Measurements from ENCODE around the gene GMPPB. TPM values are rescaled to one million over a fixed set of nuclear protein-coding genes. Genes with fewer than 3 reads are reported as not detected.
A peak's percentile ranks its signal among the peaks of the same experiment; 100 is the strongest.

Gene GMPPB
- polyA plus RNA-seq, 4 donors = 12.8 to 17.0 (median 14.0) TPM

DNA sequence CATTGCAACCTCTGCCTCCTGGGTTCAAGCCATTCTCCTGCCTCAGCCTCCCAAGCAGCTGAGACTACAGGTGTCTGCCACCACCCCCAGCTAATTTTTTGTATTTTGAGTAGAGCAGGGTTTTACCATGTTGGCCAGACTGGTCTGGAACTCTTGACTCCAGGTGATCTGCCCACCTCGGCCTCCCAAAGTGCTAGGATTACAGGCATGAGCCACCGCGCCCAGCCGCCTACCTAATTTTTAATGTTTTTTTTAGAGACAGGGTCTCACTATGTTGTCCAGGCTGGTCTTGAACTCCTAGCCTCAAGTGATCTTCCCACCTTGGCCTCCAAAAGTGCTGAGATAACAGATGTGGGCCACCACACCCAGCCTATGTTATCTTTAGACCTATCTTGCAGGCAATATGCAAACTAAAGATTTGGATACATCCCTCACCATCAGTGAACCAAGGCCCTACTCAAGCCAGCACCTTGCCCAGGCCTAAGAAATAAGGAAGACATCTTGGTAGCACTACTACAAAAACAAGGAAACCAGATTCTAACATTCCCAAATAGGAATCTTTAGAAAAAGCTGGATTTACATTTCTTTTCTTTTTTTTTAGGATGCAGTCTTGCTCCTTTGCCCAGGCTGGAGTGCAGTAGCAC is 6.3 kb upstream of the GMPPB start:
- DNase-seq (ENCODE audit: low read depth in 4 of 4, low spot score in 3 of 4) = no peak

DNA sequence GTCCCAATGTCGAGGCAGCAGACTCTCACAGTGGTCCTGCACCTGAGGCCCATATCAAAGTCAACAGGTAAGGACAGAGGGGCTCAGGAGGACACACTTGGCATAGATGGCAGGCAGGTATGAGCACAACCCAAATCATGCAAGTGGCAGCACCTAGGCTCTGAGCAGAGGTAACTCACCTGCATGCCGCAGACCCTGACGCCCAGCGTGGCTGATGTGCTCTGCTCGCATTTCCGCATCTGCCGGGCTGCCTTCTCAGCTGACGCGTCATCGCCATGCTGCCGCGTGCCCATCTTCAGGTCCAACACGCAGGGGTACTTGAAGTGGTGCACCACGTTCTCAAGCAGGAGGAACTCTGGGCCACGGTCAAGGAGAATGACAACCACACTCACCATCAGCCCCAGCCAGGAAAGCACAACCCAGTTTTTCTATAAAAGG is 4.2 kb upstream of the GMPPB start:
- DNase-seq (ENCODE audit: low read depth in 4 of 4, low spot score in 3 of 4) = no peak

DNA sequence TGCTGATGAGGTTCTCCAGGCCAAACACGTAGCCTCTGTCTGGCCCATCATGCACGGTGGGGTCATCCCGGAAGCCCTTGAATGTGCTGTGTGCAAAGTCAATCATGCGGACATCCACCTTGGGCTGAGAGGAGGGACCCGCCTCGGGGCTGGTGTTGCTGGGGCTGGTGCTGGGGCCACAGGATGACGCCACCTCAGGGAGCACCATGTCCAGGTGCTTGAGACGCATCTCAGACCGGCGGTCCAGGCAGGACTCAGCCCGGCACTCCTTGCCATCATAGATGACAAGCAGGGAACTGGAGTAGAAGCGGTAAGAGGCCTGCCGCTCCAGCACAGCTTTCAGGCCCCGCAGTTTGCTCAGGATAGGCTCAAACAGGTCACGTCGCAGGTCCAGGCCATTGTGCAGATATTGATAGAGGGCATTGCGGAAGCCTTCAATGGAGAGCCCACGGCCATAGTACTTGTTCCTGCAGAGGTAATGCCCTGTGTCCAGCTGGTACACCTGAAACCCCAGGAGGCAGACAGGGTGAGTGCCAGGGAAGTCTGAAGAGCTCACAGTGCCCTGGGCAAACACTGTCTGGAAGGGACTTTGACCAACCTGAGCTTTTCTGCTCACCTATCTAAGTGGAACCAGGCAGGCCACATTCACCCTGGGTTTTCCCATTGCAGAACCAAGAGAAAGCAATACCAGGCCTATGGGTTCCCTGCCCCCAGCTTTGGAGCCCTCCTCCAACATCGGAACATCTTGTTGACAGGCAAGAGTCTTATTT is 3.6 kb upstream of the GMPPB start:
- DNase-seq (ENCODE audit: low read depth in 4 of 4, low spot score in 3 of 4) = no peak

DNA sequence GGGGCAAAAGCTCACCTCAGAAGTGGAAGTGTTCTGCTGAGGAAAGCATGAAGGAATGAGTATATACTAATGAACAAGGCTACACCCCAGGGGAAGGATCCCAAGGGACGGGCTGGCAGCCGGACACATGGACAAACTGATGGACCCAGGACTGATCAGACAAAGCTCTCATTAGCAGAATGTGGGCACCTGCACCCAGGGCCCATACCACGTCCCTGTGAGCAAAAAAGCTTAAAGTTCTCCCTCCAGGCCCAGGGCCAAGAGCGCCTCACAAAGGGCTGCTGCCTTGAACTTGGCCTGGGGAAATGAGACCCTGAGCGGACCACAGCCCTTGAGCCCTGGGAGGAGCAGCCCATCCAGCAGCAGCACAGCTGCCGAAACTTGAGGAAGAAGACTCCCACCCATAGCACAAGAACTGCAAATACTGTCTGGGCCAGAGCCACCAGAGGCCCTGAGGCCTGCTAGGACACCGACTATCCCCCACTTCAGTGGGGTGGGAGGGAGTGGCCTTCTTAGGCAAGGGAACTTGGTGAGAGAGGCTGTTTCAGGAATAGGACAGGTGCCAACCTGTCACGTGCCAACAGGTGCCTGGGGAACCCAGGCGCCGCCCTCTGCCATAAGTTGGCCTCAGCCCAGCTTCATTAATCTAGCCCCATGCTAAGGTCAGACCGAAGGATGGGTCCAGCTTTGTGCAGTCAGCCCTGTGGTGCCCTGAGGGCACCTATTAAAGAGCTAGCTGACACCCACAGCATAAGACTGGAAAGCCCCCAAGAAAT is 2.3 kb upstream of the GMPPB start:
- DNase-seq (ENCODE audit: low read depth in 4 of 4, low spot score in 3 of 4) = no peak

DNA sequence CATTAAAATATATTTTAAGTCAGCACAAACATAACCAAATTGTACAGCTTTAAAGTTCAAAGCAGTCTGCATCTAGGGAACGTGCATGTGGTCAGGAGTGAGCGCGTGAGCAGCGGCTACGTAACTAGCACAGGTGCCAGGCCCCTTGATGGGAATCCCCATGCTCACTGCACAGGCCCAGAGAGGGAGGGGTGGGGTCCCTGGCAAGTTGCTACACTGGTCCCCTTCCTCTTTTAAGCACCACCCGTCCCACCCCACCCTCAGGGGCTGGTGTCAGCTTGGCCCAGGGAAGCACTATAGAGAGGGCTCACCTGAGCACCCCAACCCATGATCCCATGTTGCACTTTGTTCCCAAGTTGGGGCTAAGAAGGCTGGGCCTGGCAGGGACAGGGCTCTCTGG is 835 bp upstream of the GMPPB start:
- no peak for DNase-seq (ENCODE audit: low read depth in 4 of 4, low spot score in 3 of 4)

DNA sequence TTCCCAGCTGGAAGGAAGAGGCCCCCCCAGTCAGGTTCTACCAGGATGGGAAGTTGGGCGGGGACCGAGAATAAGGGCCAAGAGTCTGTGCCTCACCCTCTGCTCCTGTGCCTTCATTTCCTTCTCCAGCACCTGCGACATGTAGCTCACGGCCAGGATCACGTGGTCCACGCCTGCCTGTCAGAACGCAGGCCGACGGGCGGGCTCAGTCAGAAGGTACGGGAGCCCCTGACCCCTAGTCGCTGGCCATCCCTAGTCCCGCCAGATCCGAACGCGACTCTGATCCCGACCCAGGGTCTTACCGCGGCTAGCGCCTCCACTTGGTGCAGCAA is 489 bp downstream of the GMPPB start:
- DNase-seq (ENCODE audit: low read depth in 4 of 4, low spot score in 3 of 4) = peak in 1 of 4 donors; percentile 15

DNA sequence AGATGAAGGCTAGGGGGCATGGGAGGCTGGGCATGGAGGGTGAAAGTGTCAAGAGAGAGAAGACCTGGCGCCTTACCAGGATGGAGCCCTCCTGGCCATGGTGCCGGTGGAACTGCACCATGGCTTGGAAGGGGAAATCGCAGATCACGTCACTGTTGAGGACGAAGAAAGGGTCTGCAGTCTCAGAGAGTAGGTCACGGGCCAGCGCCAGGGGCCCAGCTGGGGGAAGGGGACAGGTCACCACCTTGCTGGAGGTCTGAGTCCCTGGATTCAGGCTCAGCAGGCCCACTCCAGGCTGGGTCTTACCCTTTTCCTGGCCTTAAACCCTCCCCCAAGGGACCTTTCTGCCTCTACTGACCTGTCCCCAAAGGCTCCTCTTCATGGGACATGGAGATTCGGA is 855 bp downstream of the GMPPB start:
- DNase-seq (ENCODE audit: low read depth in 4 of 4, low spot score in 3 of 4) = no peak

DNA sequence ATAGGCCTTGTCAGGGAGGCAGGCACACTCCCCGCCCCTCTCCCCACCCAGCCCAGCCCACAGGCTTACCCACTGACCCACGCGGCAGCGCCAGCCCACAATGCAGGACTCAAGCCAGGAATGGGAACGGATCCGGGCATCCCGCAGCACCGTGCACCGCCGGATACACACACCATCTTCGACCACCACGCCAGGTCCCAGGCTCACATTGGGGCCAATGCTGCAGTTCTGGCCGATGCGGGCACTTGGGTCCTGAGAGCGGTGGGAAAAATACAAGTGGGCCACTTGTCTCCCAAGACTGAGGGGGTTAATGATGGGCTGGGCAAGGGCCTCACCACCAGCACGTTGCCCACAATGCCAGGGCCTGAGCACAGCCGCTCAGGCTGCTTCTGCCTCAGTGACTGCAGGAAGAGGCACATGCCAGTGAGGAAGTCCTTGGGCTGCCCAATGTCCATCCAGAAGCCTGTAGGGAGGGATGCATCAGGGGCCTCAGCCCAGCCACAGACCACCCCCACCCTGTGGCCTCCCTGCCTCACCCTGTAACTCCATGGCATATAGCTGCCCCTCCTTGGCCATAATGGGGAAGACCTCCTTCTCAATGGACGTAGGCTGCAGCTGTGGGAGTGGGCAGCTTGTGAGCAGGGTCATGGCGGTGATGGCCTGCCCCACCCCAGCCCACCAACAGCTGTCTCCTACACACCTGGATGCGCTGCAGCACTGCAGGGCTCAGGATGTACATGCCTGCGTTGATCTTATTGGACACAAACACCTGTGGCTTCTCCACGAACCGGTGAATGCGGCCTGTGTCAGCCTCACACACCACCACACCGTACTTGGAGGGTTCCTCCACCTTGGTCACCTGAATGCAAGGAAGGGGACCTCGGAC is 1.6 kb downstream of the GMPPB start:
- no peak for DNase-seq (ENCODE audit: low read depth in 4 of 4, low spot score in 3 of 4)

DNA sequence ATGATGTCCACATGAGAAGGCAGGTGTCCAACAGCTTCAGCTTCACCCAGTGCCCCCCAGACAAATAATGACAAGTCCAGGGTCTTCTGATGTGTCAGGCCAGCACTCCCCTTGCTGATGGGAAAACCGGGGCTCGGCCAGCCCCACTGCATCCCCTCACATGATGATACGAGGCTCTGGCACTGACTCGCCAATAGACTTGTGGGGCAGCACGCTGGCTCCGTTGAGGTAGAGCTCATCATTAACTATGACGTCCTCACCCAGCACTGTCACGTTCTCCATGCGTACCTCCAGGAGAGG is 2.2 kb downstream of the GMPPB start:
- DNase-seq (ENCODE audit: low read depth in 4 of 4, low spot score in 3 of 4) = no peak

DNA sequence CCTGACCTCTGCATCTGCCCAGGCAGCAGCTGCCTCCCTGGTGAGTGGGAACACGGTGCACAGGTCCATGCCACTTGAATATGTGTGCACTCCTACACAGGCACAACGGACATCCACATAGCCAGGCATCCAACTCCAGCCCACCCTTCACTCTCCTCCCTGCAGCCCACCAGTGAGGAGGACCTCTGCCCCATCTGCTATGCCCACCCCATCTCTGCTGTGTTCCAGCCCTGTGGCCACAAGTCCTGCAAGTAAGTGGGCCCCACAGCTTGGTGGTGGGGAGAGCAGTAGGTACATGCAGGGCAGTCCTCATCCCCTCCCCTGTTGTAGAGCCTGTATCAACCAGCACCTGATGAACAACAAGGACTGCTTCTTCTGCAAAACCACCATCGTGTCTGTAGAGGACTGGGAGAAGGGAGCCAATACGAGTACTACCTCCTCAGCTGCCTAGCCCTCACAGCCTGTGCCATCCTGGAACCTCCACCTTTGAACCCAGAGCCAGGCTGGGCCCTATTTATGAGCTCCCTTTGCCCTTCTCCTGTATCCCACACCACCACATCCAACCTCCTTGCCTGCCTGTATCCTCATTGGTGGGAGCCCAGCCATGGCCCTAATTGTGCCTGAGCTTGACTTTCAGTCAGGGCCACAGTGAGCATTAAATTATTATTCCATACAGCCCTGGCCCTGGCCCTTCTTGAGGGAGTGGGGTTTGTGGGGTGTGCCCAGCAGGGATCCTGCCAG is 2.7 kb downstream of the GMPPB start:
- no peak for DNase-seq (ENCODE audit: low read depth in 4 of 4, low spot score in 3 of 4)

DNA sequence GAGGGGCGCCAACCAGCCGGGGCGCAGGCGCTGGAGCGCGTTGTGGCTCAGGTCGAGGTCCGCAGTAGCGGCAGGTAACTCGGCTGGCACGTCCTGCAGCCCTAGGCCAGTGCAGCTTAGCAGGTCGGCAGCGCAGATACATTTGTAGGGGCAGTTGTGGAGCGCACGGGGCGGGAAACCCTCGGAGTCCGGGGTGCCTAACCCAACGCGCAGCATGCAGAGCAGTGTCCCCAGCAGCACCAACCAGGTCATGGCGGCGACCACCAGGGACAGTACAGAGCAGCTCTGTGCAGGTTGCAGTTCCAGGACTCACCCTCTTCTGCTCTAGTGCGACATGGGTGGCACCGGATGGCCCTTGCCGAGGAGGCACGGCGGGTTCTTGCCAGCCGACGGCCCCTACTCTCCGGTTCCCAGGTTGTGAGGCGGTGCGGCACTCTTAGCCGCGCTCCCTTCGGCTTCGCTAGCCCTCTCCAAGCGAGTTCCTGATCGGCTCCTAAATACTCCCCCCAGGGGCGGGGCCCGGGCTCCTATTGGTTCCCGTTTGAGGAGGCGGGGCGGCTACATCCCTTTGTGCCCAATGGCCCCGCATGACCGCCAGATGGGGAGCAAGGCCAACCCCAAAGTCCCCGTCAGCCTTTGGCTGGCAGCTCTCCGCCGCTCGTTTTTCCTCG is 4.4 kb downstream of the GMPPB start, which contains the start of gene AMIGO3:
Gene AMIGO3 (minus strand): TSS at position 471 of the 671 bp plus-strand sequence. CDS start 219 bp downstream, at position 252.
- DNase-seq (ENCODE audit: low read depth in 4 of 4, low spot score in 3 of 4) = peak; percentile 81 to 85 (median 83)

DNA sequence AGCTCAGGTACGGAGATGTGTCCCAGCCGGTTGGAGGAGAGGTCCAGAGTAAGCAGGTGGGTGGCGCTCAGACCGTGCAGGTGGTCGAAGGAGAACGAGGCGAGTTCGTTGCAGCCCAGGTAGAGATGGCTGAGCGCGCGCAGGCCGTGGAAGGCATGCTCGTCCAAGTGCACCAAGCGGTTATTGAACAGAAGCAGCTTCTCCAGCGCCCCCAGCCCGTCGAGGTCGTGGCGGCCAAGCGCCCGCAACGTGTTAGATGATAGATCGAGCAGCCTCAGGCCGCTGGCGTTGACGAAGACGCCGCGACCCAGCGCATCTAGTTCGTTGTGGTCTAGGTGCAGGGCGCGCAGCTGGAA is 4.9 kb downstream of the GMPPB start:
- DNase-seq (ENCODE audit: low read depth in 4 of 4, low spot score in 3 of 4) = peak in 1 of 4 donors; percentile 32

DNA sequence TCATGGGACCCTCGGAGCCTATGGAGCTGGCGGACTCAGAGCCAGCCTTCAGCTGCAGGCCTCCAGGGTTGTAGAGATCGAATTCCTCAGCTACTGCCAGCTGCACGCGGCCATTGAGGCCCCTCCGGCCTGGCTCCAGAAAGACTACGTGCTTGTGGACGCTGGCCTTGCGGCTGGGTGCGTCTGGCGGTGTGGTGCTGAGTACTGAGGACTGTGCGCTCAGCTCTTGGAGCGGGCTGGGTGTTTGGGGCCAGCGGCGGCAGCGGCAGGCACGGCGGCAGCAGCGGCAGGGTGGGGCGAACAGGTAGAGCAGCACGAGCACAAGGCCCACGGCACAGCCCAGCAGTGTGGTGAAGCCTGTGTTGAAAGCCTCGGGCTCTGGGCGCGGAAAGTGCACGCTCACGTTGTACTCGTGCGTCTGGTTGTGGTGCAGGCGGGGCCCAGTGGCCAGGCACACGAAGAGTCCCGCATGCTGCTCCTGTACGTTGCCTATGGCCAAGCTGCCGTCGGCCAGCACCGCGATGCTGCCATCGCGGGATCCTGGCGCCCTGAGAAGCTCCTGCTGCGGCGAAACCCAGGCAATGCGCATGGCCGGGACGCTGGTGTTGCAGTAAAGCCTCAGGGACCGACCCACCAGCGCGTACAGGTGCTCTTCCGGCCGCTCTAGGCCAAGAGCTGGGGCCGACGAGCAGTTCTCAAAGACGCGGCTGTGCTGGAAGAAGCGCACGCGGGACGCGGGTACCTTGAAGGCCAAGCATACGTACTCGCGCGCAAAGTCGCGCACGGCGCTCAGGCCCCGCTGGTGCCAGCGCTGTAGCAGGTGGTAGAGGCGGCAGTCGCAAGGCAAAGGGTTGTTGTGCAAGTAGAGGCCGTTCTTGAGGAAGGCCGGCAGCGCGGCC is 5.5 kb downstream of the GMPPB start:
- peak in 1 of 4 donors; percentile 21 for DNase-seq (ENCODE audit: low read depth in 4 of 4, low spot score in 3 of 4)

DNA sequence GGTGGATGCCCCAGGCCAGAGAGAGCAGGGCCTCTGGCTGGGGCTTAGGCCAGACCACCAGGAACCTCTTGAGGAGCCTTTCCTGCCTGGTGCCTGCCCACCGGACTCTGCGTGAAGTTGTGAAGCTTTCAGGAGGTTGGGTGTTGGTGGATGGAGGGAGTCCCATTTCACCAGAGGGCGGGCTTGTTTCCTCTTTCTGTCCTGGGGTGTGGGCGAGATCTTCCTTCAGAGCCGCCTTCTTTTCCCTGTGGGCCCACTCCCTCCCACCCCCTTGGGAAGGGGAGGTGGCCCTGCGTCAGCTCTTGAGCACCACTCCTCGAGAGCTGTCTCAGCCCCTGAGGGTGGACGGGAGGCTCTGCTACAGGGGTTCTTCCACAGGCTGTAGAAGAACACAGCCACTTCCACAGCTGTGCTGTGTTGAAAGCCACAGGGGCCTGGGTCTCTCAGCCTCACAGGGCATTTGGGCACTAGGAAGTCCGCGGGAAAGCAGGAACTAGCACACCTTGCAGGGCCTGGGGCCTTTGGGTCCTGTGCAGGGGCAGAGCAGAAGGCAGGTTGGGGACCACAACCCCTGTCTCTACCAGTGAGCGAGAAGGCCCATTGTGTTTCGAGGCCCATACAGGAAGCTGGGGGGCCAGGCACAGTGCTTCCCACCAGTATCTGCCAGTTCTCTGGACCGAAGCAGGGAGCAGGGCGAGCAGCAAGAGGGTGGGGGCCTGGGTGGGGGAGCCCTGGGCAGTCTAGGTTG is 6.4 kb downstream of the GMPPB start:
- DNase-seq (ENCODE audit: low read depth in 4 of 4, low spot score in 3 of 4) = no peak

DNA sequence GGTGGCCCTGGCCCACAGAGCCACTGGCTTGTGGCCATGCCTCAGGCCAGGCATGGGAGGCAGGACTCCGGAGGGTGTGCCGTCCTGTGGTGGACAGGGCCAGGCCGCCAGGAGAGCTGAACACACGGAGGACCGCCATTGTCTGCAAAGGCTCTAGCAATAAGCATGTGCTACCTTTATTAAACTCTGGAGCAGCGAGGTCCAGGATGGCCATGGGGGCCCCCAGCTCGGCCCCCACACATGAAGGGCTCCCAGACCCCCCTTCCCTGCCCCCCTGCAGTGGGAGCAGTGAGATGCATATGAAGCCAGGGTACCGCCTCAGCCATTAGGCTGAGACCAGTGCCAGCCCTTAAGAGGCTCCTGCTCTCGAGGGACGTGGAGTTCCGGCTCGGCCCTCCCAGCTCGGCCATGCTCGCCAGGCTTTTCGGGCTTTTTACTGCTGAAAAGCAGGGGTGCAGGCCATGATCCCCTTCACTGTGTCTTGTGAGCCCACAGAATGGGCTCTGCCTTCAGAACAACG is 7.0 kb downstream of the GMPPB start:
- no peak for DNase-seq (ENCODE audit: low read depth in 4 of 4, low spot score in 3 of 4)

DNA sequence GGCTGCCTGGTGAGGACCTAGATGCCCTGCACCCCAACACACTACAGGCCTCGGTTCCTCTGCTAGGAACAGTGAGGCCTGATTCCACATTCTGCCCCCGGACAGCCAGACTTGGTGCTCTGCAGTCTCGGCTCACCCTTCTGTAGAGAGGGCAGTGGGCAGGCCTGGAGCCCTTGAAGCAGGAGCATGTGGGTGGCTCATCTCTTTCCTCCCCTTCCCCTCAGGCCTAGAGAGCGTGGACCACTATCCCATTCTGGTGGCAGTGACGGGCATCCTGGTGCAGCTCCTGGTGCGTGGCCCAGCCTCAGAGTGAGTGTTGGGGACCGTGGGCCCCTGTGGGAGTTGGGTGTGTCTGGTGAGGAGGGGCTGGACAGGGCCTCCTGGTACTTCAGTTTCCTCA is 7.6 kb downstream of the GMPPB start:
- DNase-seq (ENCODE audit: low read depth in 4 of 4, low spot score in 3 of 4) = no peak

DNA sequence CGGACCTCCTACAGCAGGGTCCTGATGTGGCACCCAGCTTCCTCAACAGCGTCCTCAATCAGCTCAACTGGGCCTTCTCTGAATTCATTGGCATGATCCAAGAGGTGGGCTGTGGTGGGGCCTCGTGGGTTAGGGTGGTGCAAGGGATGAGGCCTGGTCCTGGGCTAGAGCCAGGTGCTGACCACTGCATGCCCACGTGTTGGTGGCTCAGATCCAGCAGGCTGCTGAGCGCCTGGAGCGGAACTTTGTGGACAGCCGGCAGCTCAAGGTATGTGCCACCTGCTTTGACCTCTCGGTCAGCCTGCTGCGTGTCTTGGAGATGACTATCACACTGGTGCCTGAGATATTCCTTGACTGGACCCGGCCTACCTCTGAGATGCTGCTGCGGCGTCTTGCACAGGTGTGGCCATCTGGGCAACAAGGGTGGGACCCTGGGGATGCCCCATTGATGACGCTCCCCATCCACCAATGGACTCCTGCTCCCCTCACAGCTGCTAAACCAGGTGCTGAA is 8.1 kb downstream of the GMPPB start:
- no peak for DNase-seq (ENCODE audit: low read depth in 4 of 4, low spot score in 3 of 4)
